ENCODE measurements around the gene RPL6. TPM values are rescaled to one million over a fixed set of nuclear protein-coding genes. Genes with fewer than 3 reads are reported as not detected.

Gene RPL6
- total and polyA plus RNA-seq, 9 of the 15 experiments (the other 6 are each of a cell fraction or from before 2014, with no cell fraction given), result 1,519 to 3,103 (median 2,396) TPM

DNA sequence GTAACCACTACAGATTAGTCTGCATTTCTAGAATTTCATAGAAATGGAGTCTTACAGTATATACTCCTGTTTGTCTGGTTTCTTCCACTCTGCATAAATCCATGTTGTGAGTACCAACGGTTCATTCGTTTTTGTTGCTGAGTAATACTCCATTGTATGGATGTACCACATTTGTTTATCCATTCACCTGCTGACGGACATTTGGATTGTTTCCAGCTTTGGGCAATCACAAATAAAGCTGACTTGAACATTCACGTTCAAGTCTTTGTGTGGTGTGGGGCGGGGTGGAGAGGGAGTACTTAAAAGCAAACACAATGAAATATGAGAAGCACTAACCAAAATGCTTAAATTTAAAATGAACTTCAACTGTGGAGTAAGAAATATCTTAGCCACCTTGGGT is 34.3 kb downstream of the RPL6 start (continued):
- no peak for TF ChIP-seq RBFOX2 (IDR thresholded peaks at IDR 0.05; ENCODE audit: low read depth, low read length)
- TF ChIP-seq, protein P1, sequence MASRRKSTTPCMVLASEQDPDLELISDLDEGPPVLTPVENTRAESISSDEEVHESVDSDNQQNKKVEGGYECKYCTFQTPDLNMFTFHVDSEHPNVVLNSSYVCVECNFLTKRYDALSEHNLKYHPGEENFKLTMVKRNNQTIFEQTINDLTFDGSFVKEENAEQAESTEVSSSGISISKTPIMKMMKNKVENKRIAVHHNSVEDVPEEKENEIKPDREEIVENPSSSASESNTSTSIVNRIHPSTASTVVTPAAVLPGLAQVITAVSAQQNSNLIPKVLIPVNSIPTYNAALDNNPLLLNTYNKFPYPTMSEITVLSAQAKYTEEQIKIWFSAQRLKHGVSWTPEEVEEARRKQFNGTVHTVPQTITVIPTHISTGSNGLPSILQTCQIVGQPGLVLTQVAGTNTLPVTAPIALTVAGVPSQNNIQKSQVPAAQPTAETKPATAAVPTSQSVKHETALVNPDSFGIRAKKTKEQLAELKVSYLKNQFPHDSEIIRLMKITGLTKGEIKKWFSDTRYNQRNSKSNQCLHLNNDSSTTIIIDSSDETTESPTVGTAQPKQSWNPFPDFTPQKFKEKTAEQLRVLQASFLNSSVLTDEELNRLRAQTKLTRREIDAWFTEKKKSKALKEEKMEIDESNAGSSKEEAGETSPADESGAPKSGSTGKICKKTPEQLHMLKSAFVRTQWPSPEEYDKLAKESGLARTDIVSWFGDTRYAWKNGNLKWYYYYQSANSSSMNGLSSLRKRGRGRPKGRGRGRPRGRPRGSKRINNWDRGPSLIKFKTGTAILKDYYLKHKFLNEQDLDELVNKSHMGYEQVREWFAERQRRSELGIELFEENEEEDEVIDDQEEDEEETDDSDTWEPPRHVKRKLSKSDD (conservative IDR thresholded peaks at IDR 0.05; ENCODE audit: low read length), result no peak
- no peak for TF ChIP-seq NFXL1 (CRISPR knock-in tag; IDR thresholded peaks at IDR 0.05)
- no peak for TF ChIP-seq POLR2AphosphoS5 (IDR thresholded peaks at IDR 0.05; ENCODE audit: control insufficient read depth, insufficient read depth, low read depth, low read length)
- TF ChIP-seq ZNF695 (CRISPR knock-in tag; IDR thresholded peaks at IDR 0.05), result no peak
- TF ChIP-seq RNF2 (IDR thresholded peaks at IDR 0.05), result no peak
- no peak for TF ChIP-seq LARP7 (IDR thresholded peaks at IDR 0.05)
- TF ChIP-seq TAL1 (IDR thresholded peaks at IDR 0.05), result no peak
- TF ChIP-seq, protein P2, sequence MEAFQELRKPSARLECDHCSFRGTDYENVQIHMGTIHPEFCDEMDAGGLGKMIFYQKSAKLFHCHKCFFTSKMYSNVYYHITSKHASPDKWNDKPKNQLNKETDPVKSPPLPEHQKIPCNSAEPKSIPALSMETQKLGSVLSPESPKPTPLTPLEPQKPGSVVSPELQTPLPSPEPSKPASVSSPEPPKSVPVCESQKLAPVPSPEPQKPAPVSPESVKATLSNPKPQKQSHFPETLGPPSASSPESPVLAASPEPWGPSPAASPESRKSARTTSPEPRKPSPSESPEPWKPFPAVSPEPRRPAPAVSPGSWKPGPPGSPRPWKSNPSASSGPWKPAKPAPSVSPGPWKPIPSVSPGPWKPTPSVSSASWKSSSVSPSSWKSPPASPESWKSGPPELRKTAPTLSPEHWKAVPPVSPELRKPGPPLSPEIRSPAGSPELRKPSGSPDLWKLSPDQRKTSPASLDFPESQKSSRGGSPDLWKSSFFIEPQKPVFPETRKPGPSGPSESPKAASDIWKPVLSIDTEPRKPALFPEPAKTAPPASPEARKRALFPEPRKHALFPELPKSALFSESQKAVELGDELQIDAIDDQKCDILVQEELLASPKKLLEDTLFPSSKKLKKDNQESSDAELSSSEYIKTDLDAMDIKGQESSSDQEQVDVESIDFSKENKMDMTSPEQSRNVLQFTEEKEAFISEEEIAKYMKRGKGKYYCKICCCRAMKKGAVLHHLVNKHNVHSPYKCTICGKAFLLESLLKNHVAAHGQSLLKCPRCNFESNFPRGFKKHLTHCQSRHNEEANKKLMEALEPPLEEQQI (IDR thresholded peaks at IDR 0.05), result 0 out of 2 replicates have a peak, but pooled peaks have one; percentile 40
- TF ChIP-seq MAFG (tag; conservative IDR thresholded peaks at IDR 0.05), result peak; percentile 37
- no peak for TF ChIP-seq HEY1 (CRISPR knock-in tag; IDR thresholded peaks at IDR 0.05; ENCODE audit: borderline replicate concordance)
- no peak for TF ChIP-seq MED1 (CRISPR knock-in tag; IDR thresholded peaks at IDR 0.05; ENCODE audit: borderline replicate concordance)
- TF ChIP-seq RBM25 (IDR thresholded peaks at IDR 0.05; ENCODE audit: low read depth, low read length, severe bottlenecking), result peak; percentile 49
- no peak for TF ChIP-seq DACH1 (IDR thresholded peaks at IDR 0.05; ENCODE audit: partially characterized antibody)
- no peak for TF ChIP-seq ZNF3 (CRISPR knock-in tag; IDR thresholded peaks at IDR 0.05)
- TF ChIP-seq HMG20A (CRISPR knock-in tag; conservative IDR thresholded peaks at IDR 0.05), result no peak
- no peak for TF ChIP-seq ZKSCAN8 (CRISPR knock-in tag; IDR thresholded peaks at IDR 0.05)
- peak; percentile 89 for TF ChIP-seq NFIC (IDR thresholded peaks at IDR 0.05)
- TF ChIP-seq ZBED1 (IDR thresholded peaks at IDR 0.05), result no peak
- no peak for TF ChIP-seq RBM34 (IDR thresholded peaks at IDR 0.05; ENCODE audit: borderline replicate concordance, insufficient read depth, low read length)
- TF ChIP-seq DDX20 (tag; IDR thresholded peaks at IDR 0.05; ENCODE audit: low read depth), result no peak
- no peak for TF ChIP-seq ZNF212 (CRISPR knock-in tag; IDR thresholded peaks at IDR 0.05)
- TF ChIP-seq MEIS2 (IDR thresholded peaks at IDR 0.05; ENCODE audit: partially characterized antibody), result peak; percentile 84
- no peak for TF ChIP-seq POLR2B (IDR thresholded peaks at IDR 0.05; ENCODE audit: low read depth, partially characterized antibody)
- TF ChIP-seq ZNF146 (CRISPR knock-in tag; IDR thresholded peaks at IDR 0.05; ENCODE audit: unreplicated experiment), result peak; percentile 95

All from K562 (cell line).